Body of pancreas (tissue), 4 donors: ENCODE measurements around the gene LRP10.

Experiments
- CTCF ChIP-seq, 7 experiments: fragments of 450-650 bp in 4 of 7; fragments of 200-600 bp in 3 of 7; sonication (generic) in 3 of 7; IDR thresholded peaks; one replicate each; pipeline ENCODE4 v1.5.1; 2016 to 2019; ENCODE audit warnings: antibody characterized with exemption in 7 of 7
- POLR2A ChIP-seq, 3 donors: fragments of 450-650 bp; IDR thresholded peaks; one replicate each; pipeline ENCODE4 v1.6.1; 2016; ENCODE audit warnings: antibody characterized with exemption in 3 of 3, mild to moderate bottlenecking in 2 of 3

DNA sequence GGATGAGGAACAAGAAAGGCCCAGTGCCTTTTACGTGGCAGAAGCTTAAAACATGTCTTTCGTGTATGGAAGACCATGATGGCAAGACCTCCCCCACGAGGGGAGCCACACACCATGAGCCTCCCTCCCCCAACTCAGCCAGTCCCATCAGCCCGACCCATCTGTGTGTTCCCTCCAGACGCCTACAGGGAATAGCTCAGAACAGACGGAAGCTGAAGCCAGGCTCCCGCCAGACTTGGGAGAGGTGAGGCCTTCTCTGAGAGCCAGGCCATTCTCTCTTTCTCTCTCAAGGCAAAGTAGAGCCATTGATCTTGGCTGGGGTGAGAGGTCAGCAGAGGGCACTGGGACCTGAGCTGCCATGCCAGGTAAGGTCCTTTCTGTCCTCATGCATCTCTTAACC is 20.9 kb downstream of the LRP10 start:
- TF ChIP-seq CTCF (IDR thresholded peaks at IDR 0.05) (no peak), POLR2A (IDR thresholded peaks at IDR 0.05) (no peak)
